Posterior cingulate gyrus (tissue), 11 donors: ENCODE results near the gene MAD1L1.

Source experiments
- DNase-seq, 10 donors: peaks; one replicate each; pipeline versions ENCODE4 v3.0.0 to v3.0.0-alpha.2; 2020 to 2021; ENCODE audit warnings: mixed read lengths in 3 of 10
- intact Hi-C: fragments of 100-400 bp; cut with DNase I; formaldehyde crosslinking; loops from one replicate; pipeline ENCODE4 v1.15.1; 2023

Gene MAD1L1

GRCh38 chr7:1993031-1993695, 239.6 kb downstream of the MAD1L1 start:
- intact Hi-C loops, result no loop called here
- peak in 2 of 10 donors; percentile 29 to 67 for DNase-seq

- DNase-seq, result peak in 2 of 10 donors; percentile 57 to 69
- intact Hi-C loops, result no loop called here
These were observed 240.2 kb downstream of the MAD1L1 start for GRCh38 chr7:1992554-1992953.

- intact Hi-C loops, result no loop called here
- peak in 2 of 10 donors; percentile 67 to 73 for DNase-seq
These were observed 242.6 kb downstream of the MAD1L1 start for GRCh38 chr7:1990001-1990670.

GRCh38 chr7:1989049-1989860, 243.5 kb downstream of the MAD1L1 start:
- peak in 2 of 10 donors; percentile 52 to 62 for DNase-seq
- intact Hi-C loops, result no loop called here

GRCh38 chr7:1988533-1988930, 244.2 kb downstream of the MAD1L1 start:
- intact Hi-C loops, result no loop called here
- peak in 2 of 10 donors; percentile 41 to 78 for DNase-seq

- intact Hi-C loops, result no loop called here
- DNase-seq, result peak in 2 of 10 donors; percentile 74 to 75
These were observed 244.9 kb downstream of the MAD1L1 start for GRCh38 chr7:1987591-1988532.

- intact Hi-C loops, result no loop called here
- peak in 2 of 10 donors; percentile 52 to 67 for DNase-seq
These were observed 245.6 kb downstream of the MAD1L1 start for GRCh38 chr7:1987084-1987535.

- intact Hi-C loops, result no loop called here
- DNase-seq, result peak in 2 of 10 donors; percentile 49 to 79
These were observed 246.2 kb downstream of the MAD1L1 start for GRCh38 chr7:1986366-1987083.

GRCh38 chr7:1985936-1986335, 246.8 kb downstream of the MAD1L1 start:
- intact Hi-C loops, result no loop called here
- DNase-seq, result no peak

GRCh38 chr7:1985042-1985441, 247.7 kb downstream of the MAD1L1 start:
- peak in 4 of 10 donors; percentile 5 to 81 (median 59) for DNase-seq
- intact Hi-C loops, result no loop called here

GRCh38 chr7:1981878-1982230, 250.9 kb downstream of the MAD1L1 start:
- DNase-seq, result peak in 5 of 10 donors; percentile 7 to 70 (median 51)
- intact Hi-C loops, result no loop called here

- peak in 4 of 10 donors; percentile 2 to 79 (median 69) for DNase-seq
These were observed 251.4 kb downstream of the MAD1L1 start for GRCh38 chr7:1981201-1981877.

GRCh38 chr7:1979591-1980560, 252.9 kb downstream of the MAD1L1 start:
- intact Hi-C loops, result no loop called here
- DNase-seq, result peak in 5 of 10 donors; percentile 2 to 70 (median 67)

More at GRCh38 chr7:1981201-1981877, 251.4 kb downstream of the MAD1L1 start:
- intact Hi-C loops, result no loop called here

GRCh38 chr7:1978656-1979590, 253.8 kb downstream of the MAD1L1 start:
- intact Hi-C loops, result no loop called here
- peak in 4 of 10 donors; percentile 3 to 71 (median 46) for DNase-seq

GRCh38 chr7:1977876-1978441, 254.8 kb downstream of the MAD1L1 start:
- intact Hi-C loops, result no loop called here
- DNase-seq, result peak in 5 of 10 donors; percentile 3 to 73 (median 43)
